Eye (tissue), 1 donor: Measurements from ENCODE around the gene DNAAF8.
"Not testable (repeated sequence)": the region's sequence is repeated elsewhere in the genome, so short reads cannot be mapped to it uniquely, and the experiment has no call there.

Source experiments
- DNase-seq: peaks from one replicate; pipeline ENCODE4 v3.0.0-alpha.2; 2015

DNAAF8 gene

GRCh38 chr16:4724661-4725270 lies 9.6 kb upstream of the DNAAF8 start:
- DNase-seq = no peak

- DNase-seq = no peak
Observed at GRCh38 chr16:4726616-4727015, 7.7 kb upstream of the DNAAF8 start.

- DNase-seq = no peak
Observed at GRCh38 chr16:4728676-4729075, 5.7 kb upstream of the DNAAF8 start.

- no peak for DNase-seq
Observed at GRCh38 chr16:4729876-4730275, 4.5 kb upstream of the DNAAF8 start.

- DNase-seq = peak; percentile 29
Observed at GRCh38 chr16:4733211-4733742, 1.1 kb upstream of the DNAAF8 start.

GRCh38 chr16:4733747-4734062 lies 632 bp upstream of the DNAAF8 start:
- no peak for DNase-seq

GRCh38 chr16:4734730-4735535 lies 596 bp downstream of the DNAAF8 start:
- DNase-seq = peak; percentile 94

GRCh38 chr16:4736546-4736945 lies 2.2 kb downstream of the DNAAF8 start:
- DNase-seq = no peak

- no peak for DNase-seq
Observed at GRCh38 chr16:4737545-4737944, 3.2 kb downstream of the DNAAF8 start.

GRCh38 chr16:4738370-4738769 lies 4.0 kb downstream of the DNAAF8 start:
- not testable (repeated sequence) for DNase-seq

- DNase-seq = no peak
Observed at GRCh38 chr16:4743226-4743878, 9.0 kb downstream of the DNAAF8 start.

- peak; percentile 5 for DNase-seq
Observed at GRCh38 chr16:4744555-4745273, 10.4 kb downstream of the DNAAF8 start.

- DNase-seq = no peak
Observed at GRCh38 chr16:4745274-4745569, 10.9 kb downstream of the DNAAF8 start.

- no peak for DNase-seq
Observed at GRCh38 chr16:4746215-4746614, 11.9 kb downstream of the DNAAF8 start.

- no peak for DNase-seq
Observed at GRCh38 chr16:4746991-4747574, 12.7 kb downstream of the DNAAF8 start.

- no peak for DNase-seq
Observed at GRCh38 chr16:4747906-4748681, 13.8 kb downstream of the DNAAF8 start.

- no peak for DNase-seq
Observed at GRCh38 chr16:4748682-4749411, 14.5 kb downstream of the DNAAF8 start.

GRCh38 chr16:4749700-4750257 lies 15.4 kb downstream of the DNAAF8 start:
- no peak for DNase-seq

GRCh38 chr16:4750896-4751295 lies 16.6 kb downstream of the DNAAF8 start:
- no peak for DNase-seq

GRCh38 chr16:4752351-4753100 lies 18.2 kb downstream of the DNAAF8 start:
- no peak for DNase-seq
